DOHH2 (cell line): ENCODE measurements around the gene IL36G.

Experiments used
- EZH2phosphoT487 ChIP-seq: fragments of 200-600 bp; sonication (generic); IDR thresholded peaks from 2 replicates; pipeline ENCODE4 v1.6.1; 2017; ENCODE audit warnings: borderline replicate concordance, mild to moderate bottlenecking, antibody characterized with exemption, low read length, moderate library complexity, mixed read lengths
- TF ChIP-seq, protein P1 (sequence below): fragments of 200-600 bp; sonication (generic); IDR thresholded peaks from one replicate; pipeline ENCODE4 v1.5.1; 2014; ENCODE audit warnings: antibody characterized with exemption, mild to moderate bottlenecking, low read depth, low read length; ENCODE audit not compliant: poor library complexity, severe bottlenecking

DNA sequence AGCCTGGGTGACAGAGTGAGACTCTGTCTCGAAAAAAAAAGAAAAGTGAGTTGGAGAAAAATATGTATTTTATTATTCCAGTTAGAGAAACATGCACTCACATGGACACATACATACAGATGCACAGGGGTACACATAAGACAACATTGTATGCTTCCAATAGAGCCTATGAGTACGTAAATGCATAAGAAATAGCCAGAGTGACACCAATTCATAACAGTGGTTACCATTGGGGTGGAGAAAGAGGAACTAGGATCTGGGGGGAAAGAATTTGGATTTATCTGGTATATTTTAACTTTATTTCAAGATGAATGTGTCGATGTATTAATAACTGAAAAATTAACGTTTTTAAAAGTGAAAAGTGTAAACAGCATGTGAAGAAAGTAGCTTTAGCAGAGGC is 43.5 kb downstream of the IL36G start:
- TF ChIP-seq, protein P1, sequence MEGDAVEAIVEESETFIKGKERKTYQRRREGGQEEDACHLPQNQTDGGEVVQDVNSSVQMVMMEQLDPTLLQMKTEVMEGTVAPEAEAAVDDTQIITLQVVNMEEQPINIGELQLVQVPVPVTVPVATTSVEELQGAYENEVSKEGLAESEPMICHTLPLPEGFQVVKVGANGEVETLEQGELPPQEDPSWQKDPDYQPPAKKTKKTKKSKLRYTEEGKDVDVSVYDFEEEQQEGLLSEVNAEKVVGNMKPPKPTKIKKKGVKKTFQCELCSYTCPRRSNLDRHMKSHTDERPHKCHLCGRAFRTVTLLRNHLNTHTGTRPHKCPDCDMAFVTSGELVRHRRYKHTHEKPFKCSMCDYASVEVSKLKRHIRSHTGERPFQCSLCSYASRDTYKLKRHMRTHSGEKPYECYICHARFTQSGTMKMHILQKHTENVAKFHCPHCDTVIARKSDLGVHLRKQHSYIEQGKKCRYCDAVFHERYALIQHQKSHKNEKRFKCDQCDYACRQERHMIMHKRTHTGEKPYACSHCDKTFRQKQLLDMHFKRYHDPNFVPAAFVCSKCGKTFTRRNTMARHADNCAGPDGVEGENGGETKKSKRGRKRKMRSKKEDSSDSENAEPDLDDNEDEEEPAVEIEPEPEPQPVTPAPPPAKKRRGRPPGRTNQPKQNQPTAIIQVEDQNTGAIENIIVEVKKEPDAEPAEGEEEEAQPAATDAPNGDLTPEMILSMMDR: no peak
- no peak for TF ChIP-seq EZH2phosphoT487
